IMR-90 (cell line): ENCODE results near the gene TAS2R14.

Source experiments
- CEBPB ChIP-seq: IDR thresholded peaks from 2 replicates; pipeline ENCODE4 v1.6.1; 2012; ENCODE audit warnings: low read depth, low read length, improper control_type of control experiment
- CHD1 ChIP-seq: IDR thresholded peaks from 2 replicates; pipeline ENCODE4 v1.6.1; 2012; ENCODE audit warnings: low read depth, low read length, improper control_type of control experiment
- CTCF ChIP-seq: conservative IDR thresholded peaks from 2 replicates; pipeline ENCODE4 v1.5.1; 2012; ENCODE audit warnings: mild to moderate bottlenecking, low read depth, low read length, improper control_type of control experiment
- FOS ChIP-seq: fragments of 150-350 bp; IDR thresholded peaks from 2 replicates; pipeline ENCODE4 v1.6.1; 2016; ENCODE audit warnings: low read depth, low read length
- POLR2A ChIP-seq: IDR thresholded peaks from 2 replicates; pipeline ENCODE4 v1.6.1; 2012; ENCODE audit warnings: mild to moderate bottlenecking, low read depth, low read length
- RAD21 ChIP-seq: IDR thresholded peaks from 2 replicates; pipeline ENCODE4 v1.6.1; 2012; ENCODE audit warnings: low read length, improper control_type of control experiment

DNA sequence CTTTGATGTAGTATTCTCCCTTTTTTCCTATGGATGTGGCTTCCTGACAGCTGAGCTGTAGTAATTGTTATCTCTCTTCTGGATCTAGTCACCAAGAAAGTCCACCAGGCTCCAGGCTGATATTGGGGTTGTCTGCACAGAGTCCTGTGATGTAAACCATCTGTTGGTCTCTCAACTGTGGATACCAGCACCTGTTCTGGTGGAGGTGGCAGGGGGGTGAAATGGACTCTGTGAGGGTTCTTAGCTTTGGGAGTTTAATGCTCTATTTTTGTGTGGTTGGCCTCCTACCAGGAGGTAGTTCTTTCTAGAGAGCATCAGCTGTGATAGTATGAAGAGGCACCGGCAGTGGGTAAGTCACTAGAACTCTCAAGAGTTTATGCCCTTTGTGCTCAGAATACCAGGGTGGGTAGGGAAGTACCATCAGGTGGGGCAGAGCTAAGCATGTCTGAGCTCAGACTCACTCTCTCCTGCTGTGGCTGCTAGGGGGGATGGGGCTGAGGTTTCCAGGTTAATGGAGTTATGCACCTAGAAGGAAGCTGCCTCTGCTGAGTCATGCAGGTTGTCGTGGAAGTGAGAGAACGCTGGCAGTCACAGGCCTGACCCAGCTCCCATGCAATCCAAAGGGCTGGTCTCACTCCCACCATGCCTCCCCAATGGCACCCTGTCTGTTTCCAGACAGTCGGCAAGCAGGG is 3.0 kb upstream of the TAS2R14 start:
- TF ChIP-seq CTCF: no peak
- no peak for TF ChIP-seq CHD1
- TF ChIP-seq POLR2A: no peak
- TF ChIP-seq FOS: no peak
- no peak for TF ChIP-seq CEBPB
- no peak for TF ChIP-seq RAD21
